Calu3 (cell line): ENCODE data around the gene ALDH1L1. TPM values are rescaled to one million over a fixed set of nuclear protein-coding genes. Genes with fewer than 3 reads are reported as not detected.

Experiments
- BruUV-seq: library from RNA; stranded (reverse); fragments of 400-500 nt; replicated peaks from 2 replicates; lab custom pipeline; 2021; lab: Mats Ljungman, UMichigan
- CTCF ChIA-PET: fragments of 300-600 bp; sonication (Branson Sonifier 250); formaldehyde crosslinking; loops from one replicate; lab custom pipeline; 2022; ENCODE audit warnings: antibody characterized with exemption; lab: Charles Lee
- DNase-seq: peaks from one replicate; pipeline ENCODE4 v3.0.0; 2022
- H3K27ac Mint-ChIP-seq: one replicate; pipeline ENCODE4 v1.8.0; 2022; ENCODE audit warnings: mixed read lengths; ENCODE audit not compliant: unreplicated experiment
- H3K27me3 Mint-ChIP-seq: one replicate; pipeline ENCODE4 v1.8.0; 2022; ENCODE audit warnings: mixed read lengths; ENCODE audit not compliant: unreplicated experiment
- H3K36me3 Mint-ChIP-seq: one replicate; pipeline ENCODE4 v1.8.0; 2022; ENCODE audit warnings: mild to moderate bottlenecking, moderate library complexity, mixed read lengths; ENCODE audit not compliant: insufficient read depth, unreplicated experiment
- H3K4me1 Mint-ChIP-seq: one replicate; pipeline ENCODE4 v1.8.0; 2022; ENCODE audit warnings: mild to moderate bottlenecking, low read depth, mixed read lengths; ENCODE audit not compliant: unreplicated experiment
- H3K4me3 Mint-ChIP-seq: one replicate; pipeline ENCODE4 v1.8.0; 2022; ENCODE audit warnings: mild to moderate bottlenecking, low read depth, moderate library complexity, mixed read lengths; ENCODE audit not compliant: unreplicated experiment
- H3K9me3 Mint-ChIP-seq: one replicate; pipeline ENCODE4 v1.8.0; 2022; ENCODE audit warnings: low read depth, mixed read lengths; ENCODE audit not compliant: unreplicated experiment
- CTCF ChIP-seq: fragments of 200-600 bp; IDR thresholded peaks from one replicate; pipeline ENCODE4 v1.8.0; 2022; ENCODE audit warnings: antibody characterized with exemption; ENCODE audit not compliant: unreplicated experiment
- intact Hi-C: fragments of 100-400 bp; cut with micrococcal nuclease; formaldehyde crosslinking; loops from one replicate; pipeline ENCODE4 v1.10.0; 2022; ENCODE audit not compliant: unreplicated experiment
- total RNA-seq: library from RNA; stranded (reverse); gene quantifications from 2 replicates; pipeline ENCODE4 v1.2.3, GENCODE V29; 2022

The ALDH1L1 gene
- total RNA-seq, 1 experiment from 2014 or later, result 4.4 TPM

GRCh38 chr3:126129398-126129891 lies 50.9 kb downstream of the ALDH1L1 start:
- no peaks in the 10 kb centered on the region for H3K9me3 Mint-ChIP-seq
- no peak for TF ChIP-seq CTCF
- peaks cover 15% of the 10 kb centered on the region for H3K4me1 Mint-ChIP-seq
- H3K27me3 Mint-ChIP-seq, result peaks cover 9% of the 10 kb centered on the region
- peaks cover 9% of the 10 kb centered on the region for H3K36me3 Mint-ChIP-seq
- intact Hi-C loops, result loop anchor here (10.0 kb wide), 1 partner anchor 205 kb away; no protein-coding TSS in a partner anchor
- H3K27ac Mint-ChIP-seq, result peak overlapping the region; percentile 63
- CTCF ChIA-PET, result interaction anchor here (0.5 to 1.0 kb wide), 3 partner anchors 12 to 79 kb away, joined by 3 to 6 read pairs (median 3); no protein-coding TSS in a partner anchor
- peak; percentile 86 for DNase-seq
- no TSS peak for BruUV-seq
- peak overlapping the region; percentile 62 for H3K4me3 Mint-ChIP-seq

DNA sequence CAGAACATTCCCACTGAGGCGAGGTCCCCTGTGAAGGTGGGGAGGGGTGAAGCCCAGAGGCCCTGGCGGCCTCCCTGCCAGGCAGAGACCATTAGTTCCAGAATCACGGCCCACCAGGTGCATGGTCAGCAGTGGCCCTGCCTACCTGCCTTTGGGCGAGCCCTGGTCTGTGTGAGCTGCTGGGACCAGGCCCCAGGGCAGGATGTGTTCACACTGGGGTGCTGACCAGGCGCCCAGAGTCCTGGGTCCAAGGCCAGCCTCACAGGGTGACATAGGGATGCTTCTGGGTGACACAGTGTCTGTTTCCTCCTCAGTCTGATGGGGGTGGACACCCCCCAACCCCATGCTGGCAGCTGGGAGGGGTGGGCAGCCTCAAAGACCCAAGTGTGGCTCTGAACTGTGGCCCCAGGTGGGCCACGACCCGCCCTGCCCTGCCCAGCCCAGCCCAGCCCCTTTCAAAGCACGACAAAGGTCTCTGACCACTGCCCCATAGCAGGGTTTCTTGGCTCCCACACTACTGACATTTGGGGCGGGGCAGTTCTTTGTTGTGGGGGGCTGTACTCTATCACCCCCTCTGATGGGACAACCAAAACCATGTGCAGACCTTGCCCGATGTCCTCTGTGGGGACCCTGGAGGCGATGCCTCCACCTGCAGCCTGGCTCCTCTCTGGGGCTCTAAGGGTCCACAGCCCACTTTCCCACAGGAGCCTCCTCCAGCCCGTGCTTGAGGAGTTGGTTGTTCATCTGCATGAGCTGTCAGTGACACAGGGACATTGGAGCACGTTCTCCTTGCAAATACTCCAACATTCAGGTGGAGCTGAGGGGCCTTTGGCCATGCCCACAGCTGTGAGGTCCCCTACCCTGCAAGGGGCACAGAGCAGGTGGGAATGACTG lies 51.6 kb downstream of the ALDH1L1 start:
- intact Hi-C loops, result loop anchor here (10.0 kb wide), 1 partner anchor 204 kb away; no protein-coding TSS in a partner anchor
- peaks cover 15% of the 10 kb centered on the region for H3K4me1 Mint-ChIP-seq
- H3K36me3 Mint-ChIP-seq, result peaks cover 9% of the 10 kb centered on the region
- BruUV-seq, result no TSS peak
- no peak overlapping the region for H3K27ac Mint-ChIP-seq
- H3K9me3 Mint-ChIP-seq, result no peaks in the 10 kb centered on the region
- no peak for TF ChIP-seq CTCF
- no peak overlapping the region for H3K4me3 Mint-ChIP-seq
- H3K27me3 Mint-ChIP-seq, result peaks cover 9% of the 10 kb centered on the region
- CTCF ChIA-PET, result no interaction called here
- DNase-seq, result no peak

GRCh38 chr3:126127904-126128303 lies 52.5 kb downstream of the ALDH1L1 start:
- no peak for TF ChIP-seq CTCF
- no peaks in the 10 kb centered on the region for H3K9me3 Mint-ChIP-seq
- peaks cover 9% of the 10 kb centered on the region for H3K36me3 Mint-ChIP-seq
- H3K27me3 Mint-ChIP-seq, result peaks cover 4% of the 10 kb centered on the region
- DNase-seq, result no peak
- peaks cover 15% of the 10 kb centered on the region for H3K4me1 Mint-ChIP-seq
- H3K27ac Mint-ChIP-seq, result no peak overlapping the region
- BruUV-seq, result no TSS peak
- intact Hi-C loops, result loop anchor here (10.0 kb wide), 1 partner anchor 203 kb away; no protein-coding TSS in a partner anchor
- CTCF ChIA-PET, result interaction anchor here (0.7 kb wide), 1 partner anchor 125 kb away, joined by 3 read pairs; no protein-coding TSS in a partner anchor
- H3K4me3 Mint-ChIP-seq, result no peak overlapping the region

GRCh38 chr3:126127452-126127851 lies 52.9 kb downstream of the ALDH1L1 start:
- intact Hi-C loops, result loop anchor here (10.0 kb wide), 1 partner anchor 203 kb away; no protein-coding TSS in a partner anchor
- Mint-ChIP-seq H3K36me3 (peaks cover 9% of the 10 kb centered on the region), H3K27ac (no peak overlapping the region), H3K4me3 (no peak overlapping the region), H3K9me3 (no peaks in the 10 kb centered on the region), H3K4me1 (peaks cover 15% of the 10 kb centered on the region), H3K27me3 (no peaks in the 10 kb centered on the region)
- CTCF ChIA-PET, result interaction anchor here (0.7 kb wide), 1 partner anchor 124 kb away, joined by 3 read pairs; no protein-coding TSS in a partner anchor
- TF ChIP-seq CTCF, result no peak
- no peak for DNase-seq
- no TSS peak for BruUV-seq
